ENCODE measurements around the gene MIGA2.
A peak's percentile ranks its signal among the peaks of the same experiment; 100 is the strongest.

The MIGA2 gene

DNA sequence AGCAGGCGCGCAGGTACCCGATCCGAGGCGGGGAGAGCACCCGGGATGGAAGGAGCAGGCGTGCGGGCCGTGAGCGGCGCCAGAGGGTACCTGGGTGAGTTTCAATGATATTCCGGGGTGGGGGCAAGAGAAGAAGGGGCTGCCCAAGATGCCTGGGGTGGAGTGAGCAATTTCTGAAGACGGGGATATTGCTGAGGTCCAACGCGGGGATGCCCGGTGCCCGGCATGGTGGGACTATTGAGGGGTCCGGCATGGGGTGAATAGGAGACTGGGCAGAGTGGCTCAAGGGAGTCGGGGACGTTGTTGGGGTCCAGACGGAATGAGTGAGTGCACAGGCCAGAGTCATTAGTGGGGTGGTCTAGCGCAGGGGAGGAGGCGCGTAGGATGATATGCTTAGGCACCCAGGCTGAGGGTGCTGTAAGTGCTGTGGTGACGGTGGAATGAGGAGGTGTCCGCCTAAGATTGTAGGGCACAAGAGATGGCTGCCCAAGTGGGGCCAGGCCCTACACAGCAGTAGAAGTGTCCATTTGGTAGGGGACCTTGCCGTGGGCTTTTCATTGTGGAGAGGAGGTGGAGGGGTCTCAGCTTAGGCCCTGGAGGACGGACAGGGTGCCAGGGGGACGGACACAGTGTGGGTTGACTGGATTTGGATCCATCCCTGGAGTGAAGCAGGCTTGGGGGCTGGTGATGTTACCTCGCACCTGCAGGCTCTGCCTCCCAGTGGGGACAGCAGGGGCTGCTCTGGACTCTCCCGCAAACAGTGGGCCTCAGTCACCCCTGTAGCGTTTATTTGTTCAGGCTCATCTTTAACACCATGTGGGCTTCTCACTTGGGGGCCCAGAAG lies 719 bp downstream of the MIGA2 start:
- no peaks in the 10 kb centered on the region for H3K9me3 ChIP-seq (ENCODE audit: severe bottlenecking)
- ATAC-seq (ENCODE audit: low read depth) (peak; percentile 3; the same call in 1 of the 3 replicates), DNase-seq (ENCODE audit: low spot score) (no peak)
- TF ChIP-seq, protein P1, sequence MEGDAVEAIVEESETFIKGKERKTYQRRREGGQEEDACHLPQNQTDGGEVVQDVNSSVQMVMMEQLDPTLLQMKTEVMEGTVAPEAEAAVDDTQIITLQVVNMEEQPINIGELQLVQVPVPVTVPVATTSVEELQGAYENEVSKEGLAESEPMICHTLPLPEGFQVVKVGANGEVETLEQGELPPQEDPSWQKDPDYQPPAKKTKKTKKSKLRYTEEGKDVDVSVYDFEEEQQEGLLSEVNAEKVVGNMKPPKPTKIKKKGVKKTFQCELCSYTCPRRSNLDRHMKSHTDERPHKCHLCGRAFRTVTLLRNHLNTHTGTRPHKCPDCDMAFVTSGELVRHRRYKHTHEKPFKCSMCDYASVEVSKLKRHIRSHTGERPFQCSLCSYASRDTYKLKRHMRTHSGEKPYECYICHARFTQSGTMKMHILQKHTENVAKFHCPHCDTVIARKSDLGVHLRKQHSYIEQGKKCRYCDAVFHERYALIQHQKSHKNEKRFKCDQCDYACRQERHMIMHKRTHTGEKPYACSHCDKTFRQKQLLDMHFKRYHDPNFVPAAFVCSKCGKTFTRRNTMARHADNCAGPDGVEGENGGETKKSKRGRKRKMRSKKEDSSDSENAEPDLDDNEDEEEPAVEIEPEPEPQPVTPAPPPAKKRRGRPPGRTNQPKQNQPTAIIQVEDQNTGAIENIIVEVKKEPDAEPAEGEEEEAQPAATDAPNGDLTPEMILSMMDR (IDR thresholded peaks at IDR 0.05; ENCODE audit: poor library complexity, severe bottlenecking), result no peak
- no peaks in the 10 kb centered on the region for H3K4me1 ChIP-seq (ENCODE audit: insufficient read depth, poor library complexity, severe bottlenecking)
- no peak overlapping the region for H3K27ac ChIP-seq (ENCODE audit: poor library complexity, severe bottlenecking)
- peaks cover 22% of the 10 kb centered on the region for H3K36me3 ChIP-seq (ENCODE audit: low read depth)
- no peaks in the 10 kb centered on the region for H3K27me3 ChIP-seq (ENCODE audit: insufficient read depth, poor library complexity, severe bottlenecking)
- H3K4me3 ChIP-seq (ENCODE audit: severe bottlenecking), result peak overlapping the region; percentile 93

DNA sequence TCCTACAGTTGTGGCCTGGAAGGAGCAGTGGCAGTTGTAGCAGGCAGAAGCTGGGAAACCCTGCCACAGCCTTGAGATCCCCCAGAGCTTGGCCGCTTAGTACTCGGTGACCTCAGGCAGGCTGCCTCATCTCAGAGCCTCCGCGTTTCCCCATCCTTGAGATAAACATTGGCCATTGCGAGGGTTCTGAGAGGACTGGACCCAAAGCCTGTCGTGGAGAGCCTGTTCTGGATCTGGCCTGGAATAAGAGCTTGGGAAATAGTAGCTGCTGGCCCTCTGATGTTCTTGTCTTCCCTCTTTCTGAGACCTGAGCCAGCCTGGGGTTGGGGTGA lies 1.3 kb downstream of the MIGA2 start:
- ATAC-seq (ENCODE audit: low read depth), result no peak
- H3K4me1 ChIP-seq (ENCODE audit: insufficient read depth, poor library complexity, severe bottlenecking), result no peaks in the 10 kb centered on the region
- TF ChIP-seq, protein P1 (IDR thresholded peaks at IDR 0.05; ENCODE audit: poor library complexity, severe bottlenecking), result no peak
- no peak overlapping the region for H3K27ac ChIP-seq (ENCODE audit: poor library complexity, severe bottlenecking)
- DNase-seq (ENCODE audit: low spot score), result no peak
- H3K4me3 ChIP-seq (ENCODE audit: severe bottlenecking), result peak overlapping the region; percentile 93
- H3K36me3 ChIP-seq (ENCODE audit: low read depth), result peaks cover 25% of the 10 kb centered on the region
- H3K9me3 ChIP-seq (ENCODE audit: severe bottlenecking), result no peaks in the 10 kb centered on the region
- no peaks in the 10 kb centered on the region for H3K27me3 ChIP-seq (ENCODE audit: insufficient read depth, poor library complexity, severe bottlenecking)

DNA sequence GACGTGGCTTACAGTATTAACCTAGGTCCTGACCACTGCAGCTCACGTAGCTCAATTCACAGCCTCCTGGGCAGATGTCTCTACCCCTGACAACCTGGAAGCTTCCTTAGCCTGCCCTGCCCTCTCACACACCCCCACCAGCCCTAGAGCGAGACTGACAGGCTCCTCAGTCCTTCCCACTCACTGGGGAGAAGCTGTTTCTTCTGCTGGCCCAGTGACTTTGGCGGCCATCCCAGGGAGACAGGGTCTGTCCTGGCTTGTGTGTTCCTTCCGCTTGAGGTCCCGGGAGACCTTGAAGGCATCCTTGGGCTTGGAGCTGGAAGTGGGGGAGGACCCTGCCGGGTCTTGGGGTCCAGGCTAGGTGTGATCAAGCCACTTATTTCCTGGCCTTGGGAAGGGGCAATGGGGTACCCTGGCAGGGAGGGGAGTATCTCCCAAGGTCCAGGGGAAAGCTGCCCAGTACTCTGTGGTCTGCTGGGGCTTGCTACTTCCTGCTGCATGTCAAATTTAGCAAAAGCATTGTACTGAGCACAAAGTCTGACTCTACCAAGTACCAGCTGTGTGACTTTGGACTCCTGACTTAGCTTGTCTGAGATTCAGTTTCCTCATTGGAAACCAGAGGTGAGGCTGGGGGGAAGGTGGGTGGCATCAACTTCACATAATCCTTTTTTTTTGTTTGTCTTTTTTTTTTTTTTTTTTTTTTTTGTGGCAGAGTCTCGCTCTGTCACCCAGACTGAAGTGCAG lies 1.9 kb downstream of the MIGA2 start:
- TF ChIP-seq, protein P1 (IDR thresholded peaks at IDR 0.05; ENCODE audit: poor library complexity, severe bottlenecking), result no peak
- peaks cover 25% of the 10 kb centered on the region for H3K36me3 ChIP-seq (ENCODE audit: low read depth)
- no peaks in the 10 kb centered on the region for H3K27me3 ChIP-seq (ENCODE audit: insufficient read depth, poor library complexity, severe bottlenecking)
- H3K4me1 ChIP-seq (ENCODE audit: insufficient read depth, poor library complexity, severe bottlenecking), result no peaks in the 10 kb centered on the region
- no peak for DNase-seq (ENCODE audit: low spot score)
- H3K9me3 ChIP-seq (ENCODE audit: severe bottlenecking), result no peaks in the 10 kb centered on the region
- no peak overlapping the region for H3K4me3 ChIP-seq (ENCODE audit: severe bottlenecking)
- no peak for ATAC-seq (ENCODE audit: low read depth)
- H3K27ac ChIP-seq (ENCODE audit: poor library complexity, severe bottlenecking), result no peak overlapping the region

DNA sequence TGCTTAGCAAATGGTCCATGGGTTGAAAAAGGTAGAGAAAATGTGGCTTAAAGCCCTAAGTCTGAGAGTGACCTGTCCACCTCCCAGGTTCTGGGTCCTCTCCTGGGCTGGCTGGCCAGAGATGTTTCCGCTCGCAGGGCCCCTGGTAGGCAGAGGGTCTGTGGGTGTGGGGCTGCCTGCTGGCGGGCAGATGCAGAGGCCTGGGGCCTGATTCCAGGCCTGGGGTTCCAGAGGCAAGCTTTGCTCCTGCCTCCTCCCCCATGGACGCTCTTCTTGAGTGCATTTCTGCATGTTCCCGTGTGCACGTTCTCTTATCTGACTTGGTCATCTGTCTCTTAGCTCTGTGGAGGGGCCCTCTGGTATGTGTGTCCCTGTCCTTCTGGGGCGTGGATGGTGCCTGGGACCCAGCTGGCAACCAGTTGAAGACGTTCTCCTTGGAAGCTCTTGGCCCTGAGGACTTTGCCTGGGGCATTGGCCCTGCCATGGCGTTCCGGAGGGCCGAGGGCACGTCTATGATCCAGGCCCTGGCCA lies 3.8 kb downstream of the MIGA2 start:
- Histone ChIP-seq H3K4me1 (ENCODE audit: insufficient read depth, poor library complexity, severe bottlenecking) (no peaks in the 10 kb centered on the region), H3K27me3 (ENCODE audit: insufficient read depth, poor library complexity, severe bottlenecking) (no peaks in the 10 kb centered on the region), H3K36me3 (ENCODE audit: low read depth) (peaks cover 25% of the 10 kb centered on the region), H3K9me3 (ENCODE audit: severe bottlenecking) (no peaks in the 10 kb centered on the region), H3K4me3 (ENCODE audit: severe bottlenecking) (no peak overlapping the region), H3K27ac (ENCODE audit: poor library complexity, severe bottlenecking) (no peak overlapping the region)
- DNase-seq (ENCODE audit: low spot score), result no peak
- TF ChIP-seq, protein P1 (IDR thresholded peaks at IDR 0.05; ENCODE audit: poor library complexity, severe bottlenecking), result no peak
- no peak for ATAC-seq (ENCODE audit: low read depth)
